MM.1S (cell line): ENCODE results near the gene VSIG2.

Experiments used
- DNase-seq: peaks from one replicate; pipeline ENCODE4 v3.0.0-alpha.2; 2015
- H2AFZ ChIP-seq: fragments of 300-600 bp; sonication (generic); 2 replicates; pipeline ENCODE4 v1.6.0; 2016; ENCODE audit warnings: antibody characterized with exemption, low read length
- H3F3A ChIP-seq: fragments of 300-600 bp; sonication (generic); 2 replicates; pipeline ENCODE4 v1.6.1; 2016; ENCODE audit warnings: mild to moderate bottlenecking, antibody characterized with exemption, low read length, moderate library complexity, mixed read lengths; ENCODE audit not compliant: insufficient read depth
- H3K27ac ChIP-seq: fragments of 300-600 bp; sonication (generic); 2 replicates; pipeline ENCODE4 v1.5.1; 2016; ENCODE audit warnings: mild to moderate bottlenecking, low read length
- H3K27me3 ChIP-seq: fragments of 300-600 bp; sonication (generic); replicated peaks from 2 replicates; pipeline ENCODE4 v1.6.0; 2016; ENCODE audit warnings: low read length; ENCODE audit not compliant: insufficient read depth
- H3K36me3 ChIP-seq: fragments of 300-600 bp; sonication (generic); replicated peaks from 2 replicates; pipeline ENCODE4 v1.6.1; 2016; ENCODE audit warnings: mild to moderate bottlenecking, low read length, mixed read lengths; ENCODE audit not compliant: insufficient read depth
- H3K4me1 ChIP-seq: fragments of 300-600 bp; sonication (generic); 2 replicates; pipeline ENCODE4 v1.6.1; 2016; ENCODE audit warnings: low read length, mixed read lengths
- H3K4me2 ChIP-seq: fragments of 300-600 bp; sonication (generic); 2 replicates; pipeline ENCODE4 v1.6.0; 2016; ENCODE audit warnings: low read depth, low read length
- H3K4me3 ChIP-seq: fragments of 300-600 bp; sonication (generic); 2 replicates; pipeline ENCODE4 v1.5.1; 2016; ENCODE audit warnings: low read length, mixed read lengths
- H3K79me2 ChIP-seq: fragments of 300-600 bp; sonication (generic); 2 replicates; pipeline ENCODE4 v1.6.1; 2016; ENCODE audit warnings: mixed run types, low read length, mixed read lengths
- H3K9ac ChIP-seq: fragments of 300-600 bp; sonication (generic); 2 replicates; pipeline ENCODE4 v1.6.1; 2016; ENCODE audit warnings: low read length, mixed read lengths
- H3K9me2 ChIP-seq: fragments of 300-600 bp; sonication (generic); replicated peaks from 2 replicates; pipeline ENCODE4 v1.6.1; 2016; ENCODE audit warnings: mild to moderate bottlenecking, low read length, mixed read lengths; ENCODE audit not compliant: insufficient read depth
- H3K9me3 ChIP-seq: fragments of 300-600 bp; sonication (generic); replicated peaks from 2 replicates; pipeline ENCODE4 v1.6.1; 2016; ENCODE audit warnings: mild to moderate bottlenecking, low read length, mixed read lengths; ENCODE audit not compliant: insufficient read depth
- H4K20me1 ChIP-seq: fragments of 300-600 bp; sonication (generic); 2 replicates; pipeline ENCODE4 v1.6.1; 2016; ENCODE audit warnings: mild to moderate bottlenecking, low read length, moderate library complexity, mixed read lengths; ENCODE audit not compliant: insufficient read depth
- CTCF ChIP-seq: fragments of 300-600 bp; sonication (generic); IDR thresholded peaks from 2 replicates; pipeline ENCODE4 v1.5.1; 2016; ENCODE audit warnings: antibody characterized with exemption, low read length, mixed read lengths
- EZH2 ChIP-seq: fragments of 300-600 bp; sonication (generic); optimal IDR thresholded peaks from 2 replicates; pipeline ENCODE3; 2017; ENCODE audit warnings: low read depth, mild to moderate bottlenecking, antibody characterized with exemption, low read length, mixed read lengths
- EZH2phosphoT487 ChIP-seq: fragments of 300-600 bp; sonication (generic); IDR thresholded peaks from 2 replicates; pipeline ENCODE4 v1.6.1; 2018; ENCODE audit warnings: antibody characterized with exemption, low read length

The VSIG2 gene

GRCh38 chr11:124716591-124716990 is 35.5 kb downstream of the VSIG2 start:
- TF ChIP-seq EZH2 (no peak), CTCF (no peak), EZH2phosphoT487 (no peak)
- Histone ChIP-seq H3K79me2 (no peaks in the 10 kb centered on the region), H4K20me1 (no peaks in the 10 kb centered on the region), H3K27me3 (peaks cover 14% of the 10 kb centered on the region; the same call in 1 of the 2 replicates), H3K4me2 (no peak overlapping the region), H3K36me3 (no peaks in the 10 kb centered on the region), H2AFZ (no peak overlapping the region), H3K9me3 (no peaks in the 10 kb centered on the region), H3F3A (no peaks in the 10 kb centered on the region), H3K4me1 (0 out of 2 replicates have a peak, but pooled peaks cover 5% of the 10 kb centered on the region), H3K9ac (no peak overlapping the region), H3K9me2 (no peaks in the 10 kb centered on the region), H3K4me3 (no peak overlapping the region), H3K27ac (no peak overlapping the region)
- DNase-seq: no peak

- Histone ChIP-seq H3K27ac (no peak overlapping the region), H3K9ac (no peak overlapping the region), H3K36me3 (no peaks in the 10 kb centered on the region), H3K27me3 (no peaks in the 10 kb centered on the region), H3K4me2 (no peak overlapping the region), H3K4me3 (no peak overlapping the region), H3K9me2 (no peaks in the 10 kb centered on the region), H2AFZ (no peak overlapping the region), H3K9me3 (no peaks in the 10 kb centered on the region), H3F3A (no peaks in the 10 kb centered on the region), H4K20me1 (no peaks in the 10 kb centered on the region), H3K79me2 (no peaks in the 10 kb centered on the region), H3K4me1 (no peaks in the 10 kb centered on the region)
- DNase-seq: no peak
- TF ChIP-seq CTCF (no peak), EZH2 (no peak), EZH2phosphoT487 (no peak)
Observed at GRCh38 chr11:124712392-124712791, 39.7 kb downstream of the VSIG2 start.

- Histone ChIP-seq H3K27me3 (no peaks in the 10 kb centered on the region), H3K4me2 (no peak overlapping the region), H3K9me3 (no peaks in the 10 kb centered on the region)
Observed at GRCh38 chr11:124707829-124708228, 44.2 kb downstream of the VSIG2 start.

More at GRCh38 chr11:124707829-124708228, 44.2 kb downstream of the VSIG2 start:
- Histone ChIP-seq H3F3A (no peaks in the 10 kb centered on the region), H3K27ac (no peak overlapping the region), H3K9me2 (no peaks in the 10 kb centered on the region), H3K36me3 (no peaks in the 10 kb centered on the region), H3K9ac (no peak overlapping the region), H3K4me3 (no peak overlapping the region), H4K20me1 (no peaks in the 10 kb centered on the region), H3K4me1 (no peaks in the 10 kb centered on the region), H2AFZ (no peak overlapping the region), H3K79me2 (no peaks in the 10 kb centered on the region)
- TF ChIP-seq EZH2: no peak
- TF ChIP-seq EZH2phosphoT487: no peak
- TF ChIP-seq CTCF: no peak
- DNase-seq: no peak
